IMR-90 (cell line): ENCODE data around the gene MAPK1. TPM values are rescaled to one million over a fixed set of nuclear protein-coding genes. Genes with fewer than 3 reads are reported as not detected.

ENCODE experiments used
- ATAC-seq: fragments of 200-7000 bp; cut with Tn5 transposase; 2 replicates; pipeline ENCODE4 v1.9.1; 2020; ENCODE audit warnings: low read depth, mild to moderate bottlenecking, moderate library complexity
- BruUV-seq: library from RNA; stranded (reverse); fragments of 400-500 nt; replicated peaks from 2 replicates; lab custom pipeline; 2021; lab: Mats Ljungman, UMichigan
- CTCF ChIA-PET: fragments of 300-600 bp; formaldehyde crosslinking; extraction: SDS; loops from one replicate; lab custom pipeline; 2021; ENCODE audit warnings: antibody characterized with exemption; lab: Yijun Ruan, JAX
- POLR2A ChIA-PET: fragments of 300-600 bp; sonication (Branson Sonifier 250); formaldehyde crosslinking; loops from one replicate; lab custom pipeline; 2022; ENCODE audit warnings: antibody characterized with exemption; ENCODE audit not compliant: unreplicated experiment; lab: Charles Lee
- DNase-seq: peaks from one replicate; pipeline ENCODE4 v3.0.0; 2013
- H2AFZ ChIP-seq: replicated peaks from 2 replicates; pipeline ENCODE3; 2013; ENCODE audit warnings: low read length, mild to moderate bottlenecking; ENCODE audit not compliant: poor library complexity
- H2AK5ac ChIP-seq: 2 replicates; pipeline ENCODE4 v1.6.1; 2013; ENCODE audit warnings: low read depth, low read length, inconsistent platforms
- H2AK9ac ChIP-seq: replicated peaks from 2 replicates; pipeline ENCODE3; 2013; ENCODE audit warnings: mild to moderate bottlenecking, low read depth, low read length, moderate library complexity; ENCODE audit not compliant: poor library complexity
- H2BK120ac ChIP-seq: 2 replicates; pipeline ENCODE4 v1.6.1; 2013; ENCODE audit warnings: low read depth, low read length, inconsistent platforms
- H2BK15ac ChIP-seq: 3 replicates; pipeline ENCODE4 v1.6.1; 2013; ENCODE audit warnings: low read depth, low read length, inconsistent platforms
- H2BK20ac ChIP-seq: 2 replicates; pipeline ENCODE4 v1.6.1; 2013; ENCODE audit warnings: low read depth, mild to moderate bottlenecking, inconsistent platforms, low read length, moderate library complexity
- H2BK5ac ChIP-seq: 2 replicates; pipeline ENCODE4 v1.6.1; 2013; ENCODE audit warnings: mild to moderate bottlenecking, low read depth, low read length, inconsistent platforms; ENCODE audit not compliant: poor library complexity, severe bottlenecking
- H3K14ac ChIP-seq: replicated peaks from 2 replicates; pipeline ENCODE4 v1.6.1; 2013; ENCODE audit warnings: low read depth, low read length, inconsistent platforms
- H3K18ac ChIP-seq: 2 replicates; pipeline ENCODE4 v1.6.1; 2013; ENCODE audit warnings: low read depth, low read length, control low read depth
- H3K23ac ChIP-seq: 2 replicates; pipeline ENCODE4 v1.6.1; 2013; ENCODE audit warnings: low read depth, low read length, inconsistent platforms
- H3K27ac ChIP-seq: 2 replicates; pipeline ENCODE4 v1.5.1; 2013; ENCODE audit warnings: mild to moderate bottlenecking, control low read depth, low read length; ENCODE audit not compliant: insufficient read depth
- H3K27me3 ChIP-seq: 2 replicates; pipeline ENCODE4 v1.6.1; 2013; ENCODE audit warnings: low read length; ENCODE audit not compliant: control insufficient read depth, insufficient read depth
- H3K36me3 ChIP-seq: 2 replicates; pipeline ENCODE4 v1.6.1; 2013; ENCODE audit warnings: low read length, mixed read lengths; ENCODE audit not compliant: control insufficient read depth, insufficient read depth
- H3K4ac ChIP-seq: 2 replicates; pipeline ENCODE4 v1.6.1; 2013; ENCODE audit warnings: low read depth, low read length, inconsistent platforms
- H3K4me1 ChIP-seq: 2 replicates; pipeline ENCODE4 v1.6.1; 2013; ENCODE audit warnings: low read length, mixed read lengths; ENCODE audit not compliant: control insufficient read depth, insufficient read depth
- H3K4me2 ChIP-seq: 2 replicates; pipeline ENCODE4 v1.6.1; 2013; ENCODE audit warnings: low read depth, mild to moderate bottlenecking, control low read depth, low read length, moderate library complexity
- H3K4me3 ChIP-seq: 2 replicates; pipeline ENCODE4 v1.5.1; 2013; ENCODE audit warnings: low read depth, mild to moderate bottlenecking, control low read depth, low read length, moderate library complexity; ENCODE audit not compliant: insufficient read depth
- H3K56ac ChIP-seq: 2 replicates; pipeline ENCODE4 v1.6.1; 2013; ENCODE audit warnings: low read length, inconsistent platforms; ENCODE audit not compliant: insufficient read depth; ENCODE audit errors: extremely low read depth
- H3K79me1 ChIP-seq, 2 experiments: 2 replicates each; pipeline ENCODE4 v1.6.1; 2013; ENCODE audit warnings: low read length in 2 of 2, inconsistent platforms in 1 of 2, low read depth in 1 of 2
- H3K9ac ChIP-seq: 2 replicates; pipeline ENCODE4 v1.6.1; 2013; ENCODE audit warnings: low read depth, low read length, control low read depth
- H3K9me1 ChIP-seq: 2 replicates; pipeline ENCODE4 v1.6.1; 2013; ENCODE audit warnings: low read length, inconsistent platforms; ENCODE audit not compliant: insufficient read depth
- H3K9me3 ChIP-seq: 2 replicates; pipeline ENCODE4 v1.6.1; 2013; ENCODE audit warnings: low read length; ENCODE audit not compliant: control insufficient read depth, insufficient read depth
- H4K20me1 ChIP-seq: 2 replicates; pipeline ENCODE4 v1.6.1; 2013; ENCODE audit warnings: low read length, inconsistent platforms; ENCODE audit not compliant: insufficient read depth
- H4K5ac ChIP-seq: 2 replicates; pipeline ENCODE4 v1.6.1; 2013; ENCODE audit warnings: mild to moderate bottlenecking, low read depth, low read length, control low read depth
- H4K8ac ChIP-seq, 2 experiments: 2 replicates each; pipeline ENCODE4 v1.6.1; 2013; ENCODE audit warnings: low read depth in 2 of 2, low read length in 2 of 2, control low read depth in 1 of 2, inconsistent platforms in 1 of 2
- H4K91ac ChIP-seq: 2 replicates; pipeline ENCODE4 v1.6.1; 2013; ENCODE audit warnings: low read depth, low read length, inconsistent platforms; ENCODE audit not compliant: insufficient read depth
- CEBPB ChIP-seq: IDR thresholded peaks from 2 replicates; pipeline ENCODE4 v1.6.1; 2012; ENCODE audit warnings: low read depth, low read length, improper control_type of control experiment
- CHD1 ChIP-seq: IDR thresholded peaks from 2 replicates; pipeline ENCODE4 v1.6.1; 2012; ENCODE audit warnings: low read depth, low read length, improper control_type of control experiment
- FOS ChIP-seq: fragments of 150-350 bp; IDR thresholded peaks from 2 replicates; pipeline ENCODE4 v1.6.1; 2016; ENCODE audit warnings: low read depth, low read length
- MAFK ChIP-seq: IDR thresholded peaks from 2 replicates; pipeline ENCODE4 v1.6.1; 2012; ENCODE audit warnings: low read depth, low read length, improper control_type of control experiment
- MAZ ChIP-seq: IDR thresholded peaks from 2 replicates; pipeline ENCODE4 v1.6.1; 2012; ENCODE audit warnings: low read depth, mild to moderate bottlenecking, low read length, improper control_type of control experiment, moderate library complexity, borderline replicate concordance
- MXI1 ChIP-seq: IDR thresholded peaks from 2 replicates; pipeline ENCODE4 v1.6.1; 2012; ENCODE audit warnings: low read depth, mild to moderate bottlenecking, low read length, moderate library complexity, borderline replicate concordance
- NFE2L2 ChIP-seq: fragments of 150-350 bp; IDR thresholded peaks from 2 replicates; pipeline ENCODE4 v1.6.1; 2016; ENCODE audit warnings: low read depth, mild to moderate bottlenecking, low read length
- POLR2A ChIP-seq: IDR thresholded peaks from 2 replicates; pipeline ENCODE4 v1.6.1; 2012; ENCODE audit warnings: mild to moderate bottlenecking, low read depth, low read length
- RAD21 ChIP-seq: IDR thresholded peaks from 2 replicates; pipeline ENCODE4 v1.6.1; 2012; ENCODE audit warnings: low read length, improper control_type of control experiment
- RCOR1 ChIP-seq: IDR thresholded peaks from 2 replicates; pipeline ENCODE4 v1.6.1; 2012; ENCODE audit warnings: mild to moderate bottlenecking, low read length, improper control_type of control experiment; ENCODE audit not compliant: insufficient replicate concordance
- USF2 ChIP-seq: fragments of 150-350 bp; IDR thresholded peaks from 2 replicates; pipeline ENCODE4 v1.6.1; 2017; ENCODE audit warnings: mild to moderate bottlenecking, antibody characterized with exemption, low read length, low read depth
- WGBS, 2 experiments: methylation state at CpG; one replicate each; pipeline versions ENCODE4 v1.1.5 to v1.1.7; 2013; ENCODE audit warnings: missing lambda C conversion rate in 2 of 2; ENCODE audit not compliant: insufficient read length in 1 of 2; ENCODE audit errors: extremely low coverage in 2 of 2; 5-methylcytosine and 5-hydroxymethylcytosine counted together
- dilution Hi-C: fragments of 300-500 bp; cut with HindIII; formaldehyde crosslinking; loops from one replicate; pipeline ENCODE4 v1.14.3; 2018; ENCODE audit warnings: low sequenced_read_pairs; ENCODE audit not compliant: unreplicated experiment
- in situ Hi-C: fragments of 300-500 bp; cut with MboI; formaldehyde crosslinking; loops from 3 replicates; pipeline ENCODE4 v1.14.3; 2019; ENCODE audit warnings: low sequenced_read_pairs, inconsistent platforms, mixed read lengths
- intact Hi-C: fragments of 100-400 bp; cut with micrococcal nuclease; formaldehyde crosslinking; loops from 2 replicates; pipeline ENCODE4 v1.10.0; 2022
- polyA plus RNA-seq, 3 experiments: library from polyadenylated mRNA; depleted of rRNA; stranded (reverse); fragments of >200 nt; gene quantifications; 2 replicates each; pipeline ENCODE4 v1.2.3, GENCODE V29; 2012; ENCODE audit warnings: low replicate concordance in 1 of 3
- total RNA-seq: library from RNA; depleted of rRNA; stranded (reverse); fragments of >200 nt; gene quantifications from 2 replicates; pipeline ENCODE4 v1.2.3, GENCODE V29; 2012
- TF ChIP-seq, protein P1 (sequence below): conservative IDR thresholded peaks from 2 replicates; pipeline ENCODE4 v1.5.1; 2012; ENCODE audit warnings: mild to moderate bottlenecking, low read depth, low read length, improper control_type of control experiment
- TF ChIP-seq, protein P2 (sequence below): fragments of 150-350 bp; IDR thresholded peaks from 2 replicates; pipeline ENCODE4 v1.6.1; 2016; ENCODE audit warnings: low read depth, mild to moderate bottlenecking, low read length, moderate library complexity, borderline replicate concordance

The MAPK1 gene
- total and polyA plus RNA-seq, 2 of the 4 experiments (the other 2 are of a cell fraction), result 41.0 to 51.3 TPM

DNA sequence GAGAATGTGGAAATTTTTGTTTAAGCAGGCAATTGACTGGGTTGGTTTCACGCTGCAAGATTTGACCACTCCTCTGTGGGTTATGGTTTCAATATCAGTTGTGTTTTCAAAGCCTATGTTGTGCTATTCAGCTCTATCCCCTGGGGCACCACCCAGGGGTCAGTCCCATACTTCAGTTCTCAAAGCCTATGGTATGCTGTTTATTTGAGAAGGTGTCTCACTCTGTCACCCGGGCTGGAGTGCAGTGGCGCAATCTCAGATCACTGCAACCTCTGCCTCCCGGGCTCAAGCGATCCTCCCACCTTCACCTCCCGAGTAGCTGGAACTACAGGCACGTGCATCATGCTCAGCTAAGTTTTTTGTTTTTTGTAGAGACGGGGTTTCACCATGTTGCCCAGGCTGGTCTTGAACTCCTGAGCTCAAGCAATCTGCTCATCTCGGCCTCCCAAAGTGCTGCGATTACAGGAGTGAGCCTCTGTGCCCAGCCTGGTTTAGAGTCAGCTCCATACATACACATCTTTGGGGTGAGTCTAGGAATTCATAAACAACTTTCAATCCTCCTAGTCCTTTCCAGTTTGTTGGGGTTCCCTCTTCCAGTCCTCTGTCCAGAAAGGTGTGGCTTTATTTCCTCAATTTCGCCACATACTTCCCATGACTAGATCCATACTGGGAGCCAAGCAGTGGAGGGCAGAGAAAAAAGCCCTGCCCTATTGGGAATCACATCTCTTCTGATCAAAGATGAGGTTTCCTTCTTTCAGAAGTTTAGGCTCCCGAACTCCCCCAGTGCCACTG, 35.0 kb upstream of the MAPK1 start (continued):
- TF ChIP-seq USF2, result no peak

DNA sequence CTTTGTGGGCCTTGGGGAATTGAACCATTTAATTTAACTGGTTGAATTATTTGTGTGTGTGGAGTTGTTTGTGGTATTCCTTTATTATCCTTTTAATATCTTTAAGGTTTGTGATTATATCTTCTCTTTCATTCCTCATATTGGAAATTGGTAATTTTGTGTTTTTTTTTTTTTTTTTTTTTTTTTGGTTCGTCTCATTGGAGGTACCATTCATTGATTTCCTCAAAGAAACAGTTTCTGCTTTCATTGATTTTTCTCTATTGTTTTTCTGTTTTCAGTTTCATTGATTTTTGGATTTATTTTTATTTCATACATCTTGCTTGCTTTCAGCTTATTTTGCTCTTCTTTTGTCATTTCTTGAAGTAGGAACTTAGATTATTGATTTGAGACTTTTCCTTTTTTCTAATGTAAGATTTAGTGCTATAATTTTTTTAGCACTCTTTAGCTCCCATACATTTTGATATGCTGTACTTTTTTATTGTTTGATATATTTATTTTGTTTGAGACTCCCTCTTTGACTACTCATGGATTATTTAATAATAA, 31.0 kb upstream of the MAPK1 start:
- no peak overlapping the region for H3K23ac ChIP-seq
- intact Hi-C loops (no loop called here), in situ Hi-C loops (no loop called here), dilution Hi-C loops (no loop called here)
- no peak overlapping the region for H2BK15ac ChIP-seq
- H4K8ac ChIP-seq, result no peak overlapping the region
- ChIA-PET CTCF (no interaction called here), POLR2A (no interaction called here)
- no peak overlapping the region for H3K27ac ChIP-seq
- ATAC-seq, result no peak
- H3K36me3 ChIP-seq, result no peaks in the 10 kb centered on the region
- H4K5ac ChIP-seq, result no peak overlapping the region
- H3K79me1 ChIP-seq, result no peaks in the 10 kb centered on the region
- no peak overlapping the region for H3K18ac ChIP-seq
- no peaks in the 10 kb centered on the region for H3K9me3 ChIP-seq
- H2AK9ac ChIP-seq, result no peak overlapping the region
- WGBS, 2 experiments, result no CpG with 5 or more reads among the region's 1 CpG
- H3K4me3 ChIP-seq, result no peak overlapping the region
- no peak overlapping the region for H3K9ac ChIP-seq
- no peaks in the 10 kb centered on the region for H3K9me1 ChIP-seq
- no TSS peak for BruUV-seq
- no peak overlapping the region for H2BK20ac ChIP-seq
- H4K91ac ChIP-seq, result no peak overlapping the region
- no peak overlapping the region for H2AK5ac ChIP-seq
- H2BK5ac ChIP-seq, result no peak overlapping the region
- H3K14ac ChIP-seq, result no peak overlapping the region
- no peak overlapping the region for H3K56ac ChIP-seq
- no peak overlapping the region for H2AFZ ChIP-seq
- H4K20me1 ChIP-seq, result no peaks in the 10 kb centered on the region
- no peaks in the 10 kb centered on the region for H3K4me1 ChIP-seq
- no peak overlapping the region for H3K4ac ChIP-seq
- no peak for DNase-seq
- H2BK120ac ChIP-seq, result no peak overlapping the region
- H3K4me2 ChIP-seq, result no peak overlapping the region
- H3K27me3 ChIP-seq, result no peaks in the 10 kb centered on the region
- TF ChIP-seq, protein P1, sequence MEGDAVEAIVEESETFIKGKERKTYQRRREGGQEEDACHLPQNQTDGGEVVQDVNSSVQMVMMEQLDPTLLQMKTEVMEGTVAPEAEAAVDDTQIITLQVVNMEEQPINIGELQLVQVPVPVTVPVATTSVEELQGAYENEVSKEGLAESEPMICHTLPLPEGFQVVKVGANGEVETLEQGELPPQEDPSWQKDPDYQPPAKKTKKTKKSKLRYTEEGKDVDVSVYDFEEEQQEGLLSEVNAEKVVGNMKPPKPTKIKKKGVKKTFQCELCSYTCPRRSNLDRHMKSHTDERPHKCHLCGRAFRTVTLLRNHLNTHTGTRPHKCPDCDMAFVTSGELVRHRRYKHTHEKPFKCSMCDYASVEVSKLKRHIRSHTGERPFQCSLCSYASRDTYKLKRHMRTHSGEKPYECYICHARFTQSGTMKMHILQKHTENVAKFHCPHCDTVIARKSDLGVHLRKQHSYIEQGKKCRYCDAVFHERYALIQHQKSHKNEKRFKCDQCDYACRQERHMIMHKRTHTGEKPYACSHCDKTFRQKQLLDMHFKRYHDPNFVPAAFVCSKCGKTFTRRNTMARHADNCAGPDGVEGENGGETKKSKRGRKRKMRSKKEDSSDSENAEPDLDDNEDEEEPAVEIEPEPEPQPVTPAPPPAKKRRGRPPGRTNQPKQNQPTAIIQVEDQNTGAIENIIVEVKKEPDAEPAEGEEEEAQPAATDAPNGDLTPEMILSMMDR, result no peak
- TF ChIP-seq POLR2A (no peak), CHD1 (no peak), MAZ (no peak), RCOR1 (no peak), MAFK (no peak), CEBPB (no peak), RAD21 (no peak), NFE2L2 (no peak), MXI1 (no peak), FOS (no peak)
- TF ChIP-seq, protein P2, sequence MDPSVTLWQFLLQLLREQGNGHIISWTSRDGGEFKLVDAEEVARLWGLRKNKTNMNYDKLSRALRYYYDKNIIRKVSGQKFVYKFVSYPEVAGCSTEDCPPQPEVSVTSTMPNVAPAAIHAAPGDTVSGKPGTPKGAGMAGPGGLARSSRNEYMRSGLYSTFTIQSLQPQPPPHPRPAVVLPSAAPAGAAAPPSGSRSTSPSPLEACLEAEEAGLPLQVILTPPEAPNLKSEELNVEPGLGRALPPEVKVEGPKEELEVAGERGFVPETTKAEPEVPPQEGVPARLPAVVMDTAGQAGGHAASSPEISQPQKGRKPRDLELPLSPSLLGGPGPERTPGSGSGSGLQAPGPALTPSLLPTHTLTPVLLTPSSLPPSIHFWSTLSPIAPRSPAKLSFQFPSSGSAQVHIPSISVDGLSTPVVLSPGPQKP, result no peak
